Activated T-helper 17 cell treated with anti-CD3 and anti-CD28 coated beads, Interleukin-2, amount 50 U/mL, for 72 hours (primary cell): ENCODE data around the gene EXOC3L4. TPM values are rescaled to one million over a fixed set of nuclear protein-coding genes. Genes with fewer than 3 reads are reported as not detected.
"Not testable (repeated sequence)": the region's sequence is repeated elsewhere in the genome, so short reads cannot be mapped to it uniquely, and the experiment has no call there.

Source experiments
- ATAC-seq: fragments of 150-1000 bp; cut with Tn5 transposase; replicated peaks from 2 replicates; pipeline ENCODE4 v1.10.0; 2021; ENCODE audit warnings: mild to moderate bottlenecking, moderate library complexity
- H3K27ac Mint-ChIP-seq: one replicate; pipeline ENCODE4 v1.8.0; 2022; ENCODE audit warnings: mixed read lengths
- H3K27me3 Mint-ChIP-seq: one replicate; pipeline ENCODE4 v1.8.0; 2022; ENCODE audit warnings: mixed read lengths
- H3K36me3 Mint-ChIP-seq: one replicate; pipeline ENCODE4 v1.8.0; 2022; ENCODE audit warnings: low read depth, mild to moderate bottlenecking, mixed read lengths
- H3K4me1 Mint-ChIP-seq: one replicate; pipeline ENCODE4 v1.8.0; 2022; ENCODE audit warnings: mixed read lengths
- H3K4me3 Mint-ChIP-seq: one replicate; pipeline ENCODE4 v1.8.0; 2022; ENCODE audit warnings: mild to moderate bottlenecking, mixed read lengths
- H3K9me3 Mint-ChIP-seq: one replicate; pipeline ENCODE4 v1.8.0; 2022; ENCODE audit warnings: mixed read lengths
- total RNA-seq, 2 donors: library from RNA; stranded (reverse); gene quantifications; one replicate each; pipeline ENCODE4 v1.2.3, GENCODE V29; 2022

EXOC3L4 gene
- total RNA-seq, 2 donors from 2014 or later: not detected

- H3K9me3 Mint-ChIP-seq: no peaks in the 10 kb centered on the region
- ATAC-seq: no peak
- no peak overlapping the region for H3K4me3 Mint-ChIP-seq
Measured at GRCh38 chr14:103115845-103116572, 21.5 kb downstream of the EXOC3L4 start.

GRCh38 chr14:103116636-103117035 is 22.1 kb downstream of the EXOC3L4 start:
- no peak for ATAC-seq
- no peak overlapping the region for H3K27ac Mint-ChIP-seq
- no peaks in the 10 kb centered on the region for H3K36me3 Mint-ChIP-seq
- H3K4me3 Mint-ChIP-seq: no peak overlapping the region
- H3K27me3 Mint-ChIP-seq: peaks cover 10% of the 10 kb centered on the region
- H3K9me3 Mint-ChIP-seq: no peaks in the 10 kb centered on the region
- peaks cover 11% of the 10 kb centered on the region for H3K4me1 Mint-ChIP-seq

More at GRCh38 chr14:103115845-103116572, 21.5 kb downstream of the EXOC3L4 start:
- H3K36me3 Mint-ChIP-seq: no peaks in the 10 kb centered on the region
- H3K27me3 Mint-ChIP-seq: peaks cover 7% of the 10 kb centered on the region
- no peak overlapping the region for H3K27ac Mint-ChIP-seq
- peaks cover 11% of the 10 kb centered on the region for H3K4me1 Mint-ChIP-seq

- not testable (repeated sequence) for ATAC-seq, H3K4me3 Mint-ChIP-seq, H3K36me3 Mint-ChIP-seq, H3K27ac Mint-ChIP-seq, H3K9me3 Mint-ChIP-seq, H3K27me3 Mint-ChIP-seq
- peaks cover 11% of the 10 kb centered on the region for H3K4me1 Mint-ChIP-seq
Measured at GRCh38 chr14:103117499-103117898, 23.0 kb downstream of the EXOC3L4 start.

GRCh38 chr14:103118018-103118662 is 23.6 kb downstream of the EXOC3L4 start:
- Mint-ChIP-seq H3K9me3 (no peaks in the 10 kb centered on the region), H3K4me1 (peaks cover 11% of the 10 kb centered on the region), H3K27me3 (peaks cover 10% of the 10 kb centered on the region), H3K27ac (no peak overlapping the region), H3K4me3 (no peak overlapping the region), H3K36me3 (no peaks in the 10 kb centered on the region)
- no peak for ATAC-seq

GRCh38 chr14:103118663-103119404 is 24.3 kb downstream of the EXOC3L4 start:
- peaks cover 10% of the 10 kb centered on the region for H3K27me3 Mint-ChIP-seq
- no peak for ATAC-seq
- H3K4me3 Mint-ChIP-seq: no peak overlapping the region
- H3K27ac Mint-ChIP-seq: no peak overlapping the region
- no peaks in the 10 kb centered on the region for H3K36me3 Mint-ChIP-seq
- H3K4me1 Mint-ChIP-seq: peaks cover 11% of the 10 kb centered on the region
- H3K9me3 Mint-ChIP-seq: no peaks in the 10 kb centered on the region

- H3K9me3 Mint-ChIP-seq, ATAC-seq, H3K36me3 Mint-ChIP-seq, H3K4me3 Mint-ChIP-seq, H3K27ac Mint-ChIP-seq: not testable (repeated sequence)
- Mint-ChIP-seq H3K4me1 (peaks cover 11% of the 10 kb centered on the region), H3K27me3 (peaks cover 13% of the 10 kb centered on the region)
Measured at GRCh38 chr14:103119527-103119926, 25.0 kb downstream of the EXOC3L4 start.

GRCh38 chr14:103121121-103121845 is 26.8 kb downstream of the EXOC3L4 start:
- H3K9me3 Mint-ChIP-seq: no peaks in the 10 kb centered on the region
- no peaks in the 10 kb centered on the region for H3K4me1 Mint-ChIP-seq
- H3K4me3 Mint-ChIP-seq: no peak overlapping the region
- H3K27ac Mint-ChIP-seq: no peak overlapping the region
- H3K27me3 Mint-ChIP-seq: peaks cover 13% of the 10 kb centered on the region
- no peak for ATAC-seq
- no peaks in the 10 kb centered on the region for H3K36me3 Mint-ChIP-seq

- ATAC-seq: no peak
- Mint-ChIP-seq H3K9me3 (no peaks in the 10 kb centered on the region), H3K36me3 (no peaks in the 10 kb centered on the region), H3K4me3 (no peak overlapping the region), H3K4me1 (no peaks in the 10 kb centered on the region), H3K27me3 (peaks cover 13% of the 10 kb centered on the region), H3K27ac (no peak overlapping the region)
Measured at GRCh38 chr14:103121846-103122584, 27.5 kb downstream of the EXOC3L4 start.

GRCh38 chr14:103122585-103122946 is 28.0 kb downstream of the EXOC3L4 start:
- H3K4me3 Mint-ChIP-seq: no peak overlapping the region
- no peaks in the 10 kb centered on the region for H3K4me1 Mint-ChIP-seq
- H3K9me3 Mint-ChIP-seq: no peaks in the 10 kb centered on the region
- H3K27me3 Mint-ChIP-seq: peaks cover 13% of the 10 kb centered on the region
- no peaks in the 10 kb centered on the region for H3K36me3 Mint-ChIP-seq
- ATAC-seq: no peak
- H3K27ac Mint-ChIP-seq: no peak overlapping the region

- Mint-ChIP-seq H3K36me3 (no peaks in the 10 kb centered on the region), H3K9me3 (no peaks in the 10 kb centered on the region), H3K27me3 (peaks cover 13% of the 10 kb centered on the region), H3K4me3 (peak within 1 kb of the TSS; percentile 30), H3K27ac (no peak within 1 kb of the TSS), H3K4me1 (no peaks in the 10 kb centered on the region)
- ATAC-seq: peak; percentile 40
Measured at GRCh38 chr14:103122947-103123633, 28.6 kb downstream of the EXOC3L4 start, which contains the start of gene TNFAIP2. TNFAIP2 (plus strand) TSS chr14:103123461; CDS start chr14:103126458, 2,997 bp downstream.

GRCh38 chr14:103123634-103124500 is 29.3 kb downstream of the EXOC3L4 start:
- Mint-ChIP-seq H3K27me3 (peaks cover 13% of the 10 kb centered on the region), H3K9me3 (no peaks in the 10 kb centered on the region), H3K4me1 (no peaks in the 10 kb centered on the region), H3K27ac (no peak overlapping the region), H3K36me3 (no peaks in the 10 kb centered on the region), H3K4me3 (peak overlapping the region; percentile 30)
- peak; percentile 29 for ATAC-seq

GRCh38 chr14:103124501-103125001 is 30.0 kb downstream of the EXOC3L4 start:
- Mint-ChIP-seq H3K4me1 (no peaks in the 10 kb centered on the region), H3K36me3 (no peaks in the 10 kb centered on the region), H3K9me3 (no peaks in the 10 kb centered on the region), H3K27me3 (peaks cover 17% of the 10 kb centered on the region), H3K4me3 (no peak overlapping the region), H3K27ac (no peak overlapping the region)
- ATAC-seq: no peak
